Loucy (cell line): Measurements from ENCODE around the gene PIP5K1A.

Source experiments
- EZH2phosphoT487 ChIP-seq: fragments of 200-600 bp; IDR thresholded peaks from 2 replicates; pipeline ENCODE4 v1.6.1; 2018; ENCODE audit warnings: antibody characterized with exemption, mild to moderate bottlenecking, moderate library complexity, borderline replicate concordance
- TF ChIP-seq, protein P1 (sequence below): fragments of 200-600 bp; sonication (generic); conservative IDR thresholded peaks from 2 replicates; pipeline ENCODE4 v1.5.1; 2014; ENCODE audit warnings: mild to moderate bottlenecking, antibody characterized with exemption, low read length

- TF ChIP-seq, protein P1, sequence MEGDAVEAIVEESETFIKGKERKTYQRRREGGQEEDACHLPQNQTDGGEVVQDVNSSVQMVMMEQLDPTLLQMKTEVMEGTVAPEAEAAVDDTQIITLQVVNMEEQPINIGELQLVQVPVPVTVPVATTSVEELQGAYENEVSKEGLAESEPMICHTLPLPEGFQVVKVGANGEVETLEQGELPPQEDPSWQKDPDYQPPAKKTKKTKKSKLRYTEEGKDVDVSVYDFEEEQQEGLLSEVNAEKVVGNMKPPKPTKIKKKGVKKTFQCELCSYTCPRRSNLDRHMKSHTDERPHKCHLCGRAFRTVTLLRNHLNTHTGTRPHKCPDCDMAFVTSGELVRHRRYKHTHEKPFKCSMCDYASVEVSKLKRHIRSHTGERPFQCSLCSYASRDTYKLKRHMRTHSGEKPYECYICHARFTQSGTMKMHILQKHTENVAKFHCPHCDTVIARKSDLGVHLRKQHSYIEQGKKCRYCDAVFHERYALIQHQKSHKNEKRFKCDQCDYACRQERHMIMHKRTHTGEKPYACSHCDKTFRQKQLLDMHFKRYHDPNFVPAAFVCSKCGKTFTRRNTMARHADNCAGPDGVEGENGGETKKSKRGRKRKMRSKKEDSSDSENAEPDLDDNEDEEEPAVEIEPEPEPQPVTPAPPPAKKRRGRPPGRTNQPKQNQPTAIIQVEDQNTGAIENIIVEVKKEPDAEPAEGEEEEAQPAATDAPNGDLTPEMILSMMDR: no peak
- TF ChIP-seq EZH2phosphoT487: no peak
Observed at GRCh38 chr1:151287767-151288500, 89.6 kb downstream of the PIP5K1A start.
